H1 (cell line): ENCODE data around the gene LLGL1. TPM values are rescaled to one million over a fixed set of nuclear protein-coding genes. Genes with fewer than 3 reads are reported as not detected.
A peak's percentile ranks its signal among the peaks of the same experiment; 100 is the strongest.

Experiments
- CTCF ChIA-PET: fragments of 300-600 bp; sonication (Branson Sonifier 250); formaldehyde crosslinking; loops from one replicate; lab custom pipeline; 2021; ENCODE audit not compliant: partially characterized antibody; lab: Charles Lee
- POLR2A ChIA-PET: fragments of 300-600 bp; sonication (Branson Sonifier 250); formaldehyde crosslinking; loops from one replicate; lab custom pipeline; 2021; ENCODE audit warnings: inconsistent platforms; ENCODE audit not compliant: partially characterized antibody; lab: Charles Lee
- DNase-seq, 2 experiments: peaks; one replicate each; pipeline versions ENCODE4 v3.0.0 to v3.0.0-alpha.2; 2010 to 2022; ENCODE audit warnings: low spot score in 2 of 2, low read depth in 1 of 2, mixed read lengths in 1 of 2
- FAIRE-seq: peaks from 2 replicates; lab custom pipeline; 2011; peaks lifted over from hg19 to GRCh38; lab: Jason Lieb, UNC
- H2AFZ ChIP-seq: 2 replicates; pipeline ENCODE4 v1.8.1; 2012; ENCODE audit warnings: low read length, inconsistent platforms
- H2AK5ac ChIP-seq: 2 replicates; pipeline ENCODE4 v1.6.1; 2013; ENCODE audit warnings: low read depth, low read length
- H2BK120ac ChIP-seq: replicated peaks from 2 replicates; pipeline ENCODE3; 2013; ENCODE audit warnings: low read depth, low read length, inconsistent platforms
- H2BK12ac ChIP-seq: 2 replicates; pipeline ENCODE4 v1.6.1; 2013; ENCODE audit warnings: low read depth, low read length
- H2BK15ac ChIP-seq: 2 replicates; pipeline ENCODE4 v1.6.1; 2013; ENCODE audit warnings: low read length
- H2BK20ac ChIP-seq: 2 replicates; pipeline ENCODE4 v1.6.1; 2013; ENCODE audit warnings: low read length
- H2BK5ac ChIP-seq: 2 replicates; pipeline ENCODE4 v1.6.1; 2013; ENCODE audit warnings: low read depth, low read length
- H3K14ac ChIP-seq: 2 replicates; pipeline ENCODE4 v1.6.1; 2013; ENCODE audit warnings: inconsistent platforms; ENCODE audit not compliant: insufficient read length
- H3K18ac ChIP-seq: 2 replicates; pipeline ENCODE4 v1.6.1; 2013; ENCODE audit warnings: low read length; ENCODE audit errors: extremely low read depth
- H3K23ac ChIP-seq: 2 replicates; pipeline ENCODE4 v1.6.1; 2013; ENCODE audit warnings: inconsistent platforms; ENCODE audit not compliant: insufficient read length
- H3K23me2 ChIP-seq: 2 replicates; pipeline ENCODE4 v1.6.1; 2013; ENCODE audit warnings: low read depth, low read length
- H3K27ac ChIP-seq: 2 replicates; pipeline ENCODE4 v1.6.1; 2011; ENCODE audit warnings: low read depth, low read length, inconsistent platforms
- H3K27me3 ChIP-seq, 4 experiments: replicated peaks in 1 of 4; 1 replicate in 1 of 4; 2 replicates in 3 of 4; pipeline versions ENCODE4 v1.6.1 to v1.8.1; 2011 to 2013; ENCODE audit warnings: low read length in 3 of 4, mild to moderate bottlenecking in 3 of 4, inconsistent platforms in 2 of 4, mixed read lengths in 2 of 4, moderate library complexity in 1 of 4; ENCODE audit not compliant: control insufficient read depth in 3 of 4, insufficient read depth in 3 of 4; ENCODE audit errors: extremely low read depth in 1 of 4
- H3K36me3 ChIP-seq, 4 experiments: 2 replicates each; pipeline versions ENCODE4 v1.6.1 to v1.8.1; 2011 to 2013; ENCODE audit warnings: mild to moderate bottlenecking in 4 of 4, low read length in 3 of 4, moderate library complexity in 2 of 4, control low read depth in 1 of 4, inconsistent platforms in 1 of 4; ENCODE audit not compliant: insufficient read depth in 4 of 4, control insufficient read depth in 2 of 4
- H3K4ac ChIP-seq: replicated peaks from 2 replicates; pipeline ENCODE3; 2013; ENCODE audit warnings: low read length, low read depth, mixed read lengths, inconsistent platforms; ENCODE audit not compliant: insufficient read length
- H3K4me1 ChIP-seq, 4 experiments: replicated peaks in 1 of 4; 1 replicate in 1 of 4; 2 replicates in 3 of 4; pipeline versions ENCODE4 v1.6.1 to v1.8.1; 2011 to 2013; ENCODE audit warnings: low read length in 3 of 4, inconsistent platforms in 2 of 4, mixed read lengths in 1 of 4; ENCODE audit not compliant: insufficient read depth in 4 of 4, control insufficient read depth in 3 of 4
- H3K4me2 ChIP-seq, 2 experiments: 2 replicates each; pipeline versions ENCODE4 v1.6.1 to v1.8.1; 2011 to 2013; ENCODE audit warnings: low read depth in 2 of 2, low read length in 2 of 2, control low read depth in 1 of 2, inconsistent platforms in 1 of 2, mild to moderate bottlenecking in 1 of 2; ENCODE audit not compliant: insufficient read depth in 1 of 2
- H3K4me3 ChIP-seq, 4 experiments: fragments of 200-600, 300-600 bp in 1 of 4; sonication (generic), shearing (Covaris generic), sonication (Bioruptor Twin) in 1 of 4; 2 replicates each; pipeline versions ENCODE4 v1.5.1 to v1.8.1; 2011 to 2016; ENCODE audit warnings: low read length in 4 of 4, low read depth in 3 of 4, control low read depth in 2 of 4, inconsistent platforms in 2 of 4, mild to moderate bottlenecking in 2 of 4, mixed read lengths in 1 of 4, moderate library complexity in 1 of 4; ENCODE audit not compliant: insufficient read depth in 2 of 4; ENCODE audit errors: extremely low read depth in 1 of 4
- H3K56ac ChIP-seq: replicated peaks from 2 replicates; pipeline ENCODE3; 2013; ENCODE audit warnings: low read depth, mild to moderate bottlenecking, mixed read lengths, low read length, inconsistent platforms; ENCODE audit not compliant: insufficient read length
- H3K79me1 ChIP-seq: 2 replicates; pipeline ENCODE4 v1.6.1; 2013; ENCODE audit warnings: low read depth, low read length, control low read depth
- H3K79me2 ChIP-seq, 2 experiments: 2 replicates each; pipeline versions ENCODE4 v1.6.1 to v1.8.1; 2012 to 2013; ENCODE audit warnings: low read length in 2 of 2, mild to moderate bottlenecking in 2 of 2, inconsistent platforms in 1 of 2; ENCODE audit not compliant: insufficient read depth in 2 of 2, control insufficient read depth in 1 of 2
- H3K9ac ChIP-seq, 4 experiments: replicated peaks in 1 of 4; 1 replicate in 1 of 4; 2 replicates in 3 of 4; pipeline versions ENCODE4 v1.6.1 to v1.8.1; 2011 to 2013; ENCODE audit warnings: low read depth in 3 of 4, low read length in 3 of 4, control low read depth in 2 of 4, mild to moderate bottlenecking in 2 of 4, moderate library complexity in 2 of 4, inconsistent platforms in 1 of 4; ENCODE audit errors: extremely low read depth in 1 of 4
- H3K9me3 ChIP-seq, 2 experiments: 2 replicates each; pipeline versions ENCODE4 v1.6.1 to v1.8.1; 2012 to 2013; ENCODE audit warnings: mild to moderate bottlenecking in 2 of 2, moderate library complexity in 2 of 2, control low read depth in 1 of 2, inconsistent platforms in 1 of 2, low read depth in 1 of 2, low read length in 1 of 2, mixed read lengths in 1 of 2; ENCODE audit not compliant: insufficient read depth in 2 of 2
- H4K20me1 ChIP-seq, 2 experiments: replicated peaks in 1 of 2; 2 replicates each; pipeline versions ENCODE3 to v1.8.1; 2011 to 2013; ENCODE audit warnings: inconsistent platforms in 2 of 2, low read length in 2 of 2, mild to moderate bottlenecking in 1 of 2; ENCODE audit not compliant: insufficient read depth in 2 of 2, control insufficient read depth in 1 of 2
- H4K5ac ChIP-seq: 2 replicates; pipeline ENCODE4 v1.6.1; 2013; ENCODE audit warnings: low read length, low read depth, mixed read lengths, inconsistent platforms; ENCODE audit not compliant: insufficient read length
- H4K8ac ChIP-seq: 2 replicates; pipeline ENCODE4 v1.8.0; 2013; ENCODE audit warnings: mild to moderate bottlenecking, moderate library complexity, low read length, inconsistent platforms; ENCODE audit not compliant: insufficient read depth; ENCODE audit errors: extremely low read depth
- H4K91ac ChIP-seq: replicated peaks from 2 replicates; pipeline ENCODE3; 2013; ENCODE audit warnings: low read length, mixed read lengths, inconsistent platforms; ENCODE audit not compliant: insufficient read length
- HDAC2 ChIP-seq, 2 experiments: fragments of 300-600 bp in 1 of 2; sonication (generic) in 1 of 2; IDR thresholded peaks; 2 replicates each; pipeline ENCODE4 v1.6.1; 2011 to 2012; ENCODE audit warnings: low read depth in 2 of 2, low read length in 2 of 2, mild to moderate bottlenecking in 2 of 2, moderate library complexity in 2 of 2, borderline replicate concordance in 1 of 2, inconsistent platforms in 1 of 2
- POLR2A ChIP-seq, 2 experiments: IDR thresholded peaks; 1 replicate in 1 of 2; 2 replicates in 1 of 2; pipeline ENCODE4 v1.6.1; 2011; ENCODE audit warnings: low read depth in 2 of 2, low read length in 2 of 2, mild to moderate bottlenecking in 2 of 2; ENCODE audit errors: control extremely low read depth in 1 of 2
- POLR2AphosphoS5 ChIP-seq: IDR thresholded peaks from 2 replicates; pipeline ENCODE4 v1.6.1; 2011; ENCODE audit warnings: low read depth, low read length
- RXRA ChIP-seq: IDR thresholded peaks from 2 replicates; pipeline ENCODE4 v1.6.1; 2011; ENCODE audit warnings: low read depth, mild to moderate bottlenecking, low read length, moderate library complexity; ENCODE audit not compliant: insufficient read depth
- SAP30 ChIP-seq: fragments of 300-600 bp; sonication (generic); IDR thresholded peaks from 2 replicates; pipeline ENCODE4 v1.7.1; 2012; ENCODE audit warnings: low read length, moderate library complexity, mild to moderate bottlenecking, inconsistent platforms; ENCODE audit not compliant: insufficient read depth, insufficient replicate concordance
- TAF1 ChIP-seq: IDR thresholded peaks from 2 replicates; pipeline ENCODE4 v1.6.1; 2011; ENCODE audit warnings: mild to moderate bottlenecking, low read depth, low read length
- TBP ChIP-seq: IDR thresholded peaks from 2 replicates; pipeline ENCODE4 v1.6.1; 2011; ENCODE audit warnings: low read depth, low read length, improper control_type of control experiment
- WGBS, 2 experiments: shearing (Covaris generic) in 1 of 2; methylation state at CpG; one replicate each; pipeline versions ENCODE4 v1.1.6 to v1.1.7; 2013 to 2015; ENCODE audit warnings: low lambda C conversion rate in 2 of 2, mixed read lengths in 2 of 2, inconsistent platforms in 1 of 2, low coverage in 1 of 2, missing lambda C conversion rate in 1 of 2; ENCODE audit not compliant: insufficient replicate concordance in 2 of 2, insufficient coverage in 1 of 2, insufficient read length in 1 of 2; ENCODE audit errors: extremely low coverage in 1 of 2, missing lambda C conversion rate in 1 of 2; 5-methylcytosine and 5-hydroxymethylcytosine counted together
- polyA plus RNA-seq, 7 experiments: library from polyadenylated mRNA; depleted of rRNA in 3 of 7; stranded (reverse) in 5 of 7; unstranded in 2 of 7; fragments of >200 nt in 5 of 7; fragments of 200-250 nt in 2 of 7; gene quantifications; 1 replicate in 5 of 7; 2 replicates in 1 of 7; 4 replicates in 1 of 7; pipeline versions ENCODE4 v1.2.1 to v1.2.3, GENCODE V29; 2011 to 2013; ENCODE audit warnings: missing spikeins in 2 of 7, mixed read lengths in 2 of 7
- total RNA-seq: library from RNA; stranded (reverse); fragmentation: NEBNext Ultra II Directional; extraction: Animal tissue kit (Norgen Biotek cat#: 25700); gene quantifications from 2 replicates; pipeline ENCODE4 v1.2.1, GENCODE V29; 2021
- TF ChIP-seq, protein P1 (sequence below): IDR thresholded peaks from 2 replicates; pipeline ENCODE4 v1.6.1; 2012; ENCODE audit warnings: inconsistent platforms
- TF ChIP-seq, protein P2 (sequence below): IDR thresholded peaks from 2 replicates; pipeline ENCODE4 v1.6.1; 2012; ENCODE audit warnings: inconsistent platforms

Gene LLGL1
- total and polyA plus RNA-seq, 2 of the 8 experiments (the other 6 are each of a cell fraction or from before 2014, with no cell fraction given), result 71.3 to 107 TPM

DNA sequence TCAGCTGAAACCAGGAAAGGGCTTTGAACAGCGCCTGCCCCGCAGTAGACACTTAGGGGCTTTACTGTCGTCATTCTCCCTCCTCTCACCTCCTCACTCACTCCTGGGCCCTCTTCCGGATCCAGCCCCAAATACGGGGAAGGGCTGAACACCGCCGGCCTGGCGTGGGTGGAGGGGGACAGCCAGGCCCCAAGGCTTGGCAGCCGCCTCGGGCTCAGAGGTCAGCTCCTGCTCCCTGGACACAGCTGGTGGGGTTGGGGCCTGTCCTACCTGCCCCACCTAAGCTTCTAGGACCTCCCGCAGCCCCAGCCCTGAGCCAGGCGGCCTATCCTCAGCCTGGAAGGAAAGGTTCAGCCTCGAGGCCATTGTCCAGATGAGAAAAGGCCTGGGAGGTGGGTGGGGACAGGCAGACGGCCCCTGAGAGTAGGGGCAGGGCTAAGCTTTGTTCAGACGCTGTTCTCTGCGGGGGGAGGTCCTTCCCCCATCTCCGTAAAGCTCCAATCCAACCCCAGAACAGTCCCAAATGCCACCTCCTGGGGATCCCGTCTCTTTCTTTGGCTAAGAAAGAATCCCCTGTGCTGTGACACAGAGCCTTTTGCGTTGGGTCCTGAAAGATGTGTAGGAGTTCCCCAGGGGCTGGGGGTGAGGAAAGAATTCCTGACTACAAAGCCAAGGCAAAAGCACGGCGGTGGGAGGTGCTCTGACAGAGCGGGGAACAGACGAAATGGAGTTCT is 881 bp upstream of the LLGL1 start:
- H4K91ac ChIP-seq, result peak overlapping the region; percentile 99
- peak overlapping the region; percentile 96 for H2BK5ac ChIP-seq
- no peaks in the 10 kb centered on the region for H3K36me3 ChIP-seq
- DNase-seq, result peak; percentile 85 to 88
- H2BK12ac ChIP-seq, result peak overlapping the region; percentile 77
- peak overlapping the region; percentile 96 for H4K8ac ChIP-seq
- peak overlapping the region; percentile 96 for H3K56ac ChIP-seq
- peaks cover 0 to 18% (median 10%) of the 10 kb centered on the region in 4 experiments; a peak in 6 of 7 replicates for H3K4me1 ChIP-seq
- H3K27me3 ChIP-seq, result no peaks in the 10 kb centered on the region
- H2BK120ac ChIP-seq, result peak overlapping the region; percentile 97
- H3K23me2 ChIP-seq, result peaks cover 13% of the 10 kb centered on the region
- WGBS, 2 experiments, result 8% methylated on average over 22 of the region's 23 CpGs; no CpG with 5 or more reads in 1 of the 2 experiments
- peak overlapping the region; percentile 80 for H3K18ac ChIP-seq
- no peaks in the 10 kb centered on the region for H3K9me3 ChIP-seq
- ChIA-PET POLR2A (interaction anchor here (0.7 to 2.8 kb wide), 26 partner anchors 9 to 96 kb away, joined by 3 to 22 read pairs (median 4); partner anchors contain the start of genes ALKBH5 and MIEF2), CTCF (interaction anchor here (0.6 to 1.7 kb wide), 12 partner anchors 9 to 96 kb away, joined by 3 to 8 read pairs (median 4); partner anchors contain the start of gene FLII)
- peaks cover 8 to 38% of the 10 kb centered on the region in 2 experiments for H3K79me2 ChIP-seq
- peak overlapping the region; percentile 73 to 100 for H3K4me2 ChIP-seq
- H3K9ac ChIP-seq, result peak overlapping the region in 3 of 4 experiments; percentile 85 to 91 (median 89); a peak in 6 of 7 replicates
- H2BK15ac ChIP-seq, result peak overlapping the region; percentile 100; the same call in 1 of the 2 replicates
- H3K23ac ChIP-seq, result no peak overlapping the region
- peak overlapping the region; percentile 99 for H4K5ac ChIP-seq
- peak overlapping the region; percentile 73 for H2AFZ ChIP-seq
- peak overlapping the region; percentile 97 for H3K27ac ChIP-seq
- H3K4ac ChIP-seq, result peak overlapping the region; percentile 98
- peak overlapping the region; percentile 86; the same call in 1 of the 2 replicates for H2BK20ac ChIP-seq
- peak; percentile 78 for FAIRE-seq
- peaks cover 33% of the 10 kb centered on the region for H3K79me1 ChIP-seq
- H2AK5ac ChIP-seq, result 0 out of 2 replicates have a peak overlapping the region, but pooled peaks have one; percentile 29
- H3K4me3 ChIP-seq, result peak overlapping the region; percentile 65 to 82 (median 73)
- H3K14ac ChIP-seq, result peak overlapping the region; percentile 53
- H4K20me1 ChIP-seq, result peaks cover 11 to 16% of the 10 kb centered on the region in 2 experiments
- TF ChIP-seq, protein P1, sequence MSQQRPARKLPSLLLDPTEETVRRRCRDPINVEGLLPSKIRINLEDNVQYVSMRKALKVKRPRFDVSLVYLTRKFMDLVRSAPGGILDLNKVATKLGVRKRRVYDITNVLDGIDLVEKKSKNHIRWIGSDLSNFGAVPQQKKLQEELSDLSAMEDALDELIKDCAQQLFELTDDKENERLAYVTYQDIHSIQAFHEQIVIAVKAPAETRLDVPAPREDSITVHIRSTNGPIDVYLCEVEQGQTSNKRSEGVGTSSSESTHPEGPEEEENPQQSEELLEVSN, result peak; percentile 33; the same call in 1 of the 2 replicates
- TF ChIP-seq, protein P2, sequence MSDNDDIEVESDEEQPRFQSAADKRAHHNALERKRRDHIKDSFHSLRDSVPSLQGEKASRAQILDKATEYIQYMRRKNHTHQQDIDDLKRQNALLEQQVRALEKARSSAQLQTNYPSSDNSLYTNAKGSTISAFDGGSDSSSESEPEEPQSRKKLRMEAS, result peak; percentile 17; the same call in 1 of the 2 replicates
- TF ChIP-seq HDAC2 (IDR thresholded peaks at IDR 0.05; ENCODE audit: borderline replicate concordance in 1 of 2, low read depth in 2 of 2, low read length in 2 of 2) (0 out of 4 replicates have a peak, but pooled peaks of 1 of the 2 experiments have one; percentile 45), POLR2AphosphoS5 (peak; percentile 74), SAP30 (peak; percentile 2), RXRA (no peak), POLR2A (IDR thresholded peaks at IDR 0.05; ENCODE audit: control extremely low read depth in 1 of 2, low read depth in 2 of 2, low read length in 2 of 2) (peak in 1 of 2 experiments; percentile 73; a peak in 2 of 3 replicates), TAF1 (peak; percentile 75), TBP (peak; percentile 41; the same call in 1 of the 2 replicates)
